ENCODE data around the gene NTM. TPM values are rescaled to one million over a fixed set of nuclear protein-coding genes. Genes with fewer than 3 reads are reported as not detected.

The NTM gene
- total RNA-seq, 1 experiment from 2014 or later = 9.9 TPM

GRCh38 chr11:131809203-131809918, 438.9 kb downstream of the NTM start:
- H3K27ac Mint-ChIP-seq = no peak overlapping the region
- H2AK5ac ChIP-seq (ENCODE audit: insufficient read length, low read length) = no peak overlapping the region
- no peak overlapping the region for H3K4me3 Mint-ChIP-seq
- no peak overlapping the region for H4K91ac ChIP-seq (ENCODE audit: insufficient read length, low read depth, low read length)
- H3K36me3 Mint-ChIP-seq (ENCODE audit: insufficient read depth in 1 of 3, low read depth in 3 of 3) = no peaks in the 10 kb centered on the region
- H3K79me2 ChIP-seq (ENCODE audit: insufficient read depth, low read length) = no peaks in the 10 kb centered on the region
- no peak overlapping the region for H3K18ac ChIP-seq (ENCODE audit: insufficient read length, low read depth, low read length)
- no peak overlapping the region for H3K4me2 ChIP-seq (ENCODE audit: insufficient read depth, insufficient read length, low read length)
- H2BK20ac ChIP-seq (ENCODE audit: low read depth, low read length, poor library complexity, severe bottlenecking) = no peak overlapping the region
- peaks cover 4 to 7% of the 10 kb centered on the region in 2 experiments for H3K4me1 Mint-ChIP-seq
- no peak overlapping the region for H2BK15ac ChIP-seq (ENCODE audit: low read depth, low read length)
- no peak overlapping the region for H2BK12ac ChIP-seq (ENCODE audit: insufficient read length, low read depth, low read length)
- WGBS (ENCODE audit: extremely low coverage, insufficient read length, low lambda C conversion rate) = no CpG with 5 or more reads among the region's 11 CpGs
- H3K9ac ChIP-seq (ENCODE audit: extremely low read depth, insufficient read length, low read length) = no peak overlapping the region
- no peak overlapping the region for H3K23ac ChIP-seq (ENCODE audit: insufficient read length, low read depth, low read length)
- H3K9me3 ChIP-seq (ENCODE audit: control insufficient read depth, low read depth, low read length) = no peaks in the 10 kb centered on the region
- H3K27me3 ChIP-seq (ENCODE audit: insufficient read depth, low read length) = no peaks in the 10 kb centered on the region
- no peaks in the 10 kb centered on the region for H4K20me1 ChIP-seq (ENCODE audit: control insufficient read depth, insufficient read depth, insufficient read length)
- H3K79me1 ChIP-seq (ENCODE audit: insufficient read depth, low read depth, low read length, poor library complexity, severe bottlenecking) = no peaks in the 10 kb centered on the region
- TF ChIP-seq CTCF (conservative IDR thresholded peaks at IDR 0.05) = no peak
- H2BK120ac ChIP-seq (ENCODE audit: low read depth, low read length, poor library complexity, severe bottlenecking) = no peak overlapping the region
- no peak overlapping the region for H3T11ph ChIP-seq (ENCODE audit: low read length)
- H3K27me3 Mint-ChIP-seq (ENCODE audit: low read depth) = no peaks in the 10 kb centered on the region
- H4K5ac ChIP-seq (ENCODE audit: insufficient read length, low read depth, low read length) = no peak overlapping the region
- no peak overlapping the region for H2BK5ac ChIP-seq (ENCODE audit: insufficient read length, low read length)
- no peak overlapping the region for H4K8ac ChIP-seq (replicated peaks; ENCODE audit: insufficient read length, low read depth, low read length)
- no peak overlapping the region for H3K4ac ChIP-seq (ENCODE audit: low read depth, low read length)
- no peak overlapping the region for H3K27ac ChIP-seq (ENCODE audit: insufficient read length, low read depth, low read length)
- H3K23me2 ChIP-seq (ENCODE audit: insufficient read length, low read depth, low read length, poor library complexity, severe bottlenecking) = no peaks in the 10 kb centered on the region
- DNase-seq = no peak
- H3K14ac ChIP-seq (ENCODE audit: insufficient read depth, low read length) = no peak overlapping the region
- peaks cover 4% of the 10 kb centered on the region; the same call in 1 of the 2 replicates for H3K4me1 ChIP-seq (ENCODE audit: insufficient read depth, low read length)
- H3K56ac ChIP-seq (ENCODE audit: insufficient read length, low read depth, low read length) = no peak overlapping the region
- H3K9me3 Mint-ChIP-seq = no peaks in the 10 kb centered on the region
- no peak overlapping the region for H2AFZ ChIP-seq (ENCODE audit: low read length)
